ENCODE results near the gene GGT6. TPM values are rescaled to one million over a fixed set of nuclear protein-coding genes. Genes with fewer than 3 reads are reported as not detected.

GGT6 gene
- polyA plus RNA-seq, 4 donors = 7.7 to 10.5 (median 8.3) TPM

- no peak for DNase-seq (ENCODE audit: low read depth in 4 of 4, low spot score in 2 of 4)
These were observed 49.0 kb downstream of the GGT6 start for GRCh38 chr17:4511199-4511932.

- no peak for DNase-seq (ENCODE audit: low read depth in 4 of 4, low spot score in 2 of 4)
These were observed 49.8 kb downstream of the GGT6 start for GRCh38 chr17:4510618-4510941.

GRCh38 chr17:4509923-4510617 lies 50.3 kb downstream of the GGT6 start:
- no peak for DNase-seq (ENCODE audit: low read depth in 4 of 4, low spot score in 2 of 4)

GRCh38 chr17:4509401-4509800 lies 51.0 kb downstream of the GGT6 start:
- no peak for DNase-seq (ENCODE audit: low read depth in 4 of 4, low spot score in 2 of 4)

GRCh38 chr17:4508207-4508606 lies 52.2 kb downstream of the GGT6 start:
- DNase-seq (ENCODE audit: low read depth in 4 of 4, low spot score in 2 of 4) = no peak

GRCh38 chr17:4507361-4508111 lies 52.8 kb downstream of the GGT6 start:
- DNase-seq (ENCODE audit: low read depth in 4 of 4, low spot score in 2 of 4) = no peak

Other genes starting within 250 kb of the GGT6 start
- 10 to 100 TPM; 55.5 to 60.4 (median 57.4) TPM for gene UBE2G1, start 193.9 kb downstream of the GGT6 start, polyA plus RNA-seq (ENCODE audit: insufficient read length in 4 of 4)
- gene SPNS3, start 126.6 kb downstream of the GGT6 start, polyA plus RNA-seq (ENCODE audit: insufficient read length in 4 of 4) = 1 to 10 TPM; 1.6 to 5.7 (median 3.7) TPM
- 10 to 100 TPM; 37.3 to 58.2 (median 44.6) TPM for gene SPNS2, start 61.7 kb downstream of the GGT6 start, polyA plus RNA-seq (ENCODE audit: insufficient read length in 4 of 4)
- gene MYBBP1A, start 5.2 kb downstream of the GGT6 start, polyA plus RNA-seq (ENCODE audit: insufficient read length in 4 of 4) = 10 to 100 TPM; 30.5 to 52.9 (median 40.6) TPM
- 10 to 100 TPM; 52.9 to 70.0 (median 60.0) TPM for gene SMTNL2, start 24.0 kb upstream of the GGT6 start, polyA plus RNA-seq (ENCODE audit: insufficient read length in 4 of 4)
- under 1 TPM; 0.25 to 0.56 (median 0.45) TPM for gene ALOX15, start 81.1 kb upstream of the GGT6 start, polyA plus RNA-seq (ENCODE audit: insufficient read length in 4 of 4)
- gene PELP1, start 143.6 kb upstream of the GGT6 start, polyA plus RNA-seq (ENCODE audit: insufficient read length in 4 of 4) = 10 to 100 TPM; 36.9 to 62.4 (median 49.9) TPM
- gene ARRB2, start 150.1 kb upstream of the GGT6 start, polyA plus RNA-seq (ENCODE audit: insufficient read length in 4 of 4) = 10 to 100 TPM; 25.4 to 41.7 (median 37.0) TPM
- gene MED11, start 170.9 kb upstream of the GGT6 start, polyA plus RNA-seq (ENCODE audit: insufficient read length in 4 of 4) = 10 to 100 TPM; 26.8 to 30.4 (median 28.4) TPM
- under 1 TPM; 0.32 to 0.95 (median 0.54) TPM for gene ZMYND15, start 179.3 kb upstream of the GGT6 start, polyA plus RNA-seq (ENCODE audit: insufficient read length in 4 of 4)
- gene CXCL16, start 179.4 kb upstream of the GGT6 start, polyA plus RNA-seq (ENCODE audit: insufficient read length in 4 of 4) = 10 to 100 TPM; 11.3 to 14.1 (median 12.2) TPM
- gene TM4SF5, start 211.3 kb upstream of the GGT6 start, polyA plus RNA-seq (ENCODE audit: insufficient read length in 4 of 4) = 1 to 10 TPM; 1.5 to 2.8 (median 2.1) TPM
- gene VMO1, start 225.8 kb upstream of the GGT6 start, polyA plus RNA-seq (ENCODE audit: insufficient read length in 4 of 4) = under 1 TPM; 0.42 to 0.74 (median 0.65) TPM
- 10 to 100 TPM in 1 of 4 donors, 1 to 10 TPM in 3; 5.7 to 11.5 (median 8.4) TPM for gene GLTPD2, start 228.4 kb upstream of the GGT6 start, polyA plus RNA-seq (ENCODE audit: insufficient read length in 4 of 4)
- 100 to 1,000 TPM; 112 to 159 (median 133) TPM for gene PSMB6, start 235.6 kb upstream of the GGT6 start, polyA plus RNA-seq (ENCODE audit: insufficient read length in 4 of 4)
- 10 to 100 TPM; 30.5 to 52.9 (median 43.5) TPM for gene PLD2, start 246.6 kb upstream of the GGT6 start, polyA plus RNA-seq (ENCODE audit: insufficient read length in 4 of 4)